ES-I3 (cell line): ENCODE results near the gene PSME3IP1.

Source experiments
- H3K36me3 ChIP-seq: 2 replicates; pipeline ENCODE4 v1.6.1; 2013; ENCODE audit warnings: mild to moderate bottlenecking, low read length, control low read depth, moderate library complexity; ENCODE audit not compliant: insufficient read depth
- H3K4me1 ChIP-seq: 2 replicates; pipeline ENCODE4 v1.6.1; 2013; ENCODE audit warnings: mild to moderate bottlenecking, control low read depth, low read length; ENCODE audit not compliant: insufficient read depth
- H3K9ac ChIP-seq: 2 replicates; pipeline ENCODE4 v1.6.1; 2013; ENCODE audit warnings: low read depth, mild to moderate bottlenecking, low read length, moderate library complexity
- H3K9me3 ChIP-seq: 2 replicates; pipeline ENCODE4 v1.6.1; 2013; ENCODE audit warnings: mild to moderate bottlenecking, low read length, moderate library complexity; ENCODE audit not compliant: control insufficient read depth, insufficient read depth

Gene PSME3IP1

GRCh38 chr16:57105184-57105583 is 80.7 kb downstream of the PSME3IP1 start:
- H3K4me1 ChIP-seq: peaks cover 9% of the 10 kb centered on the region; the same call in 1 of the 2 replicates
- no peaks in the 10 kb centered on the region for H3K36me3 ChIP-seq
- no peak overlapping the region for H3K9ac ChIP-seq
- no peaks in the 10 kb centered on the region for H3K9me3 ChIP-seq

- no peak overlapping the region for H3K9ac ChIP-seq
Measured at GRCh38 chr16:57104706-57105105, 81.1 kb downstream of the PSME3IP1 start.

GRCh38 chr16:57102888-57103851 is 82.7 kb downstream of the PSME3IP1 start:
- H3K9me3 ChIP-seq: no peaks in the 10 kb centered on the region
- H3K9ac ChIP-seq: no peak overlapping the region
- H3K4me1 ChIP-seq: peaks cover 20% of the 10 kb centered on the region; the same call in 1 of the 2 replicates
- H3K36me3 ChIP-seq: no peaks in the 10 kb centered on the region

More at GRCh38 chr16:57104706-57105105, 81.1 kb downstream of the PSME3IP1 start:
- H3K9me3 ChIP-seq: no peaks in the 10 kb centered on the region
- H3K4me1 ChIP-seq: peaks cover 11% of the 10 kb centered on the region; the same call in 1 of the 2 replicates
- no peaks in the 10 kb centered on the region for H3K36me3 ChIP-seq
